H1 (cell line): ENCODE results near the gene CCDC88C. TPM values are rescaled to one million over a fixed set of nuclear protein-coding genes. Genes with fewer than 3 reads are reported as not detected.

ENCODE experiments used
- CTCF ChIA-PET: fragments of 300-600 bp; sonication (Branson Sonifier 250); formaldehyde crosslinking; loops from one replicate; lab custom pipeline; 2021; ENCODE audit not compliant: partially characterized antibody; lab: Charles Lee
- POLR2A ChIA-PET: fragments of 300-600 bp; sonication (Branson Sonifier 250); formaldehyde crosslinking; loops from one replicate; lab custom pipeline; 2021; ENCODE audit warnings: inconsistent platforms; ENCODE audit not compliant: partially characterized antibody; lab: Charles Lee
- DNase-seq, 2 experiments: peaks; one replicate each; pipeline versions ENCODE4 v3.0.0 to v3.0.0-alpha.2; 2010 to 2022; ENCODE audit warnings: low spot score in 2 of 2, low read depth in 1 of 2, mixed read lengths in 1 of 2
- FAIRE-seq: peaks from 2 replicates; lab custom pipeline; 2011; peaks lifted over from hg19 to GRCh38; lab: Jason Lieb, UNC
- H2AFZ ChIP-seq: 2 replicates; pipeline ENCODE4 v1.8.1; 2012; ENCODE audit warnings: low read length, inconsistent platforms
- H2AK5ac ChIP-seq: 2 replicates; pipeline ENCODE4 v1.6.1; 2013; ENCODE audit warnings: low read depth, low read length
- H2BK120ac ChIP-seq: replicated peaks from 2 replicates; pipeline ENCODE3; 2013; ENCODE audit warnings: low read depth, low read length, inconsistent platforms
- H2BK12ac ChIP-seq: 2 replicates; pipeline ENCODE4 v1.6.1; 2013; ENCODE audit warnings: low read depth, low read length
- H2BK15ac ChIP-seq: 2 replicates; pipeline ENCODE4 v1.6.1; 2013; ENCODE audit warnings: low read length
- H2BK20ac ChIP-seq: 2 replicates; pipeline ENCODE4 v1.6.1; 2013; ENCODE audit warnings: low read length
- H2BK5ac ChIP-seq: 2 replicates; pipeline ENCODE4 v1.6.1; 2013; ENCODE audit warnings: low read depth, low read length
- H3K14ac ChIP-seq: 2 replicates; pipeline ENCODE4 v1.6.1; 2013; ENCODE audit warnings: inconsistent platforms; ENCODE audit not compliant: insufficient read length
- H3K18ac ChIP-seq: 2 replicates; pipeline ENCODE4 v1.6.1; 2013; ENCODE audit warnings: low read length; ENCODE audit errors: extremely low read depth
- H3K23ac ChIP-seq: 2 replicates; pipeline ENCODE4 v1.6.1; 2013; ENCODE audit warnings: inconsistent platforms; ENCODE audit not compliant: insufficient read length
- H3K23me2 ChIP-seq: 2 replicates; pipeline ENCODE4 v1.6.1; 2013; ENCODE audit warnings: low read depth, low read length
- H3K27ac ChIP-seq: 2 replicates; pipeline ENCODE4 v1.6.1; 2011; ENCODE audit warnings: low read depth, low read length, inconsistent platforms
- H3K27me3 ChIP-seq, 4 experiments: replicated peaks in 1 of 4; 1 replicate in 1 of 4; 2 replicates in 3 of 4; pipeline versions ENCODE4 v1.6.1 to v1.8.1; 2011 to 2013; ENCODE audit warnings: low read length in 3 of 4, mild to moderate bottlenecking in 3 of 4, inconsistent platforms in 2 of 4, mixed read lengths in 2 of 4, moderate library complexity in 1 of 4; ENCODE audit not compliant: control insufficient read depth in 3 of 4, insufficient read depth in 3 of 4; ENCODE audit errors: extremely low read depth in 1 of 4
- H3K36me3 ChIP-seq, 4 experiments: 2 replicates each; pipeline versions ENCODE4 v1.6.1 to v1.8.1; 2011 to 2013; ENCODE audit warnings: mild to moderate bottlenecking in 4 of 4, low read length in 3 of 4, moderate library complexity in 2 of 4, control low read depth in 1 of 4, inconsistent platforms in 1 of 4; ENCODE audit not compliant: insufficient read depth in 4 of 4, control insufficient read depth in 2 of 4
- H3K4ac ChIP-seq: replicated peaks from 2 replicates; pipeline ENCODE3; 2013; ENCODE audit warnings: low read length, low read depth, mixed read lengths, inconsistent platforms; ENCODE audit not compliant: insufficient read length
- H3K4me1 ChIP-seq, 4 experiments: replicated peaks in 1 of 4; 1 replicate in 1 of 4; 2 replicates in 3 of 4; pipeline versions ENCODE4 v1.6.1 to v1.8.1; 2011 to 2013; ENCODE audit warnings: low read length in 3 of 4, inconsistent platforms in 2 of 4, mixed read lengths in 1 of 4; ENCODE audit not compliant: insufficient read depth in 4 of 4, control insufficient read depth in 3 of 4
- H3K4me2 ChIP-seq, 2 experiments: 2 replicates each; pipeline versions ENCODE4 v1.6.1 to v1.8.1; 2011 to 2013; ENCODE audit warnings: low read depth in 2 of 2, low read length in 2 of 2, control low read depth in 1 of 2, inconsistent platforms in 1 of 2, mild to moderate bottlenecking in 1 of 2; ENCODE audit not compliant: insufficient read depth in 1 of 2
- H3K4me3 ChIP-seq, 4 experiments: fragments of 200-600, 300-600 bp in 1 of 4; sonication (generic), shearing (Covaris generic), sonication (Bioruptor Twin) in 1 of 4; 2 replicates each; pipeline versions ENCODE4 v1.5.1 to v1.8.1; 2011 to 2016; ENCODE audit warnings: low read length in 4 of 4, low read depth in 3 of 4, control low read depth in 2 of 4, inconsistent platforms in 2 of 4, mild to moderate bottlenecking in 2 of 4, mixed read lengths in 1 of 4, moderate library complexity in 1 of 4; ENCODE audit not compliant: insufficient read depth in 2 of 4; ENCODE audit errors: extremely low read depth in 1 of 4
- H3K56ac ChIP-seq: replicated peaks from 2 replicates; pipeline ENCODE3; 2013; ENCODE audit warnings: low read depth, mild to moderate bottlenecking, mixed read lengths, low read length, inconsistent platforms; ENCODE audit not compliant: insufficient read length
- H3K79me1 ChIP-seq: 2 replicates; pipeline ENCODE4 v1.6.1; 2013; ENCODE audit warnings: low read depth, low read length, control low read depth
- H3K79me2 ChIP-seq, 2 experiments: 2 replicates each; pipeline versions ENCODE4 v1.6.1 to v1.8.1; 2012 to 2013; ENCODE audit warnings: low read length in 2 of 2, mild to moderate bottlenecking in 2 of 2, inconsistent platforms in 1 of 2; ENCODE audit not compliant: insufficient read depth in 2 of 2, control insufficient read depth in 1 of 2
- H3K9ac ChIP-seq, 4 experiments: replicated peaks in 1 of 4; 1 replicate in 1 of 4; 2 replicates in 3 of 4; pipeline versions ENCODE4 v1.6.1 to v1.8.1; 2011 to 2013; ENCODE audit warnings: low read depth in 3 of 4, low read length in 3 of 4, control low read depth in 2 of 4, mild to moderate bottlenecking in 2 of 4, moderate library complexity in 2 of 4, inconsistent platforms in 1 of 4; ENCODE audit errors: extremely low read depth in 1 of 4
- H3K9me3 ChIP-seq, 2 experiments: 2 replicates each; pipeline versions ENCODE4 v1.6.1 to v1.8.1; 2012 to 2013; ENCODE audit warnings: mild to moderate bottlenecking in 2 of 2, moderate library complexity in 2 of 2, control low read depth in 1 of 2, inconsistent platforms in 1 of 2, low read depth in 1 of 2, low read length in 1 of 2, mixed read lengths in 1 of 2; ENCODE audit not compliant: insufficient read depth in 2 of 2
- H4K20me1 ChIP-seq, 2 experiments: replicated peaks in 1 of 2; 2 replicates each; pipeline versions ENCODE3 to v1.8.1; 2011 to 2013; ENCODE audit warnings: inconsistent platforms in 2 of 2, low read length in 2 of 2, mild to moderate bottlenecking in 1 of 2; ENCODE audit not compliant: insufficient read depth in 2 of 2, control insufficient read depth in 1 of 2
- H4K5ac ChIP-seq: 2 replicates; pipeline ENCODE4 v1.6.1; 2013; ENCODE audit warnings: low read length, low read depth, mixed read lengths, inconsistent platforms; ENCODE audit not compliant: insufficient read length
- H4K8ac ChIP-seq: 2 replicates; pipeline ENCODE4 v1.8.0; 2013; ENCODE audit warnings: mild to moderate bottlenecking, moderate library complexity, low read length, inconsistent platforms; ENCODE audit not compliant: insufficient read depth; ENCODE audit errors: extremely low read depth
- H4K91ac ChIP-seq: replicated peaks from 2 replicates; pipeline ENCODE3; 2013; ENCODE audit warnings: low read length, mixed read lengths, inconsistent platforms; ENCODE audit not compliant: insufficient read length
- FOSL1 ChIP-seq: IDR thresholded peaks from 2 replicates; pipeline ENCODE4 v1.6.1; 2011; ENCODE audit warnings: mild to moderate bottlenecking, low read depth, low read length, moderate library complexity; ENCODE audit not compliant: insufficient read depth
- PHF8 ChIP-seq: fragments of 200-600 bp; sonication (generic); conservative IDR thresholded peaks from 2 replicates; pipeline ENCODE4 v1.7.1; 2012; ENCODE audit warnings: low read depth, mild to moderate bottlenecking, inconsistent platforms, low read length, moderate library complexity
- WGBS, 2 experiments: shearing (Covaris generic) in 1 of 2; methylation state at CpG; one replicate each; pipeline versions ENCODE4 v1.1.6 to v1.1.7; 2013 to 2015; ENCODE audit warnings: low lambda C conversion rate in 2 of 2, mixed read lengths in 2 of 2, inconsistent platforms in 1 of 2, low coverage in 1 of 2, missing lambda C conversion rate in 1 of 2; ENCODE audit not compliant: insufficient replicate concordance in 2 of 2, insufficient coverage in 1 of 2, insufficient read length in 1 of 2; ENCODE audit errors: extremely low coverage in 1 of 2, missing lambda C conversion rate in 1 of 2; 5-methylcytosine and 5-hydroxymethylcytosine counted together
- polyA plus RNA-seq, 7 experiments: library from polyadenylated mRNA; depleted of rRNA in 3 of 7; stranded (reverse) in 5 of 7; unstranded in 2 of 7; fragments of >200 nt in 5 of 7; fragments of 200-250 nt in 2 of 7; gene quantifications; 1 replicate in 5 of 7; 2 replicates in 1 of 7; 4 replicates in 1 of 7; pipeline versions ENCODE4 v1.2.1 to v1.2.3, GENCODE V29; 2011 to 2013; ENCODE audit warnings: missing spikeins in 2 of 7, mixed read lengths in 2 of 7
- total RNA-seq: library from RNA; stranded (reverse); fragmentation: NEBNext Ultra II Directional; extraction: Animal tissue kit (Norgen Biotek cat#: 25700); gene quantifications from 2 replicates; pipeline ENCODE4 v1.2.1, GENCODE V29; 2021

The CCDC88C gene
- total and polyA plus RNA-seq, 2 of the 8 experiments (the other 6 are each of a cell fraction or from before 2014, with no cell fraction given): 10.3 to 57.7 TPM

DNA sequence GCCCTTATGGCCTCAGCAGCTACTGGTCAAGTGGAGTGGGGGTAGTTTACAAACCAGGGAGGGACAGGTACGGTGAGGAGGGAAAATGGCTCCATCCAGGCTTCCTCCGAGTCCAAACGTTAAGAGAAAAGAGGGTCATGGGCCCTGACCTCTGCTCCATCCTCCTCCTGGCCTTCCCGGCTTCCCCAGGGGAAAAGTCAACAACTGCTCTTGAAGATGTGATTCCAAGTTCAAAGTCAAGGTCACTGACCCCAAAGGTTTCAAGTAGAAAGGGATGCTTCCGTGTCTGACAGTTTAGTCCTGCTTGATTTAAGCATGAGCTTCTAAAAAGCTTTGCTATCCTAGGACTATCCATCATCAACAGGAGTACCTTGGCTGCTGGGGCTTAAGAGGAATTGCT, 28.5 kb downstream of the CCDC88C start:
- H3K79me1 ChIP-seq: peaks cover 30% of the 10 kb centered on the region
- 85% methylated on average over 4 of the region's 5 CpGs; no CpG with 5 or more reads in 1 of the 2 experiments for WGBS, 2 experiments
- no peak overlapping the region for H3K9ac ChIP-seq
- H3K18ac ChIP-seq: no peak overlapping the region; the same call in 1 of the 2 replicates
- no peak overlapping the region for H3K23ac ChIP-seq
- H3K14ac ChIP-seq: no peak overlapping the region
- no peak overlapping the region; the same call in 1 of the 2 replicates for H4K8ac ChIP-seq
- no peaks in the 10 kb centered on the region for H3K9me3 ChIP-seq
- no peak overlapping the region for H2BK120ac ChIP-seq
- H2BK15ac ChIP-seq: no peak overlapping the region
- no peak overlapping the region for H4K5ac ChIP-seq
- H3K56ac ChIP-seq: no peak overlapping the region
- H2BK5ac ChIP-seq: no peak overlapping the region
- H4K20me1 ChIP-seq: peaks cover 17 to 28% of the 10 kb centered on the region in 2 experiments
- ChIA-PET CTCF (interaction anchor here (1.6 to 2.4 kb wide), 3 partner anchors 12 to 64 kb away, joined by 4 to 7 read pairs (median 6); no protein-coding TSS in a partner anchor), POLR2A (interaction anchor here (1.0 kb wide), 1 partner anchor 28 kb away, joined by 5 read pairs; the partner anchor contains the start of gene CCDC88C)
- peaks cover 14 to 35% (median 25%) of the 10 kb centered on the region in 4 experiments for H3K4me1 ChIP-seq
- H2BK20ac ChIP-seq: no peak overlapping the region
- FAIRE-seq (no peak), DNase-seq (no peak)
- no peak overlapping the region for H4K91ac ChIP-seq
- no peaks in the 10 kb centered on the region for H3K27me3 ChIP-seq
- no peak overlapping the region for H3K4me2 ChIP-seq
- no peak overlapping the region for H2AK5ac ChIP-seq
- H2BK12ac ChIP-seq: no peak overlapping the region
- no peaks in the 10 kb centered on the region; a peak in 1 of 8 replicates for H3K36me3 ChIP-seq
- peaks cover 10 to 92% of the 10 kb centered on the region in 2 experiments for H3K79me2 ChIP-seq
- H3K4ac ChIP-seq: no peak overlapping the region
- H2AFZ ChIP-seq: no peak overlapping the region
- no peak overlapping the region for H3K4me3 ChIP-seq
- TF ChIP-seq PHF8: no peak
- TF ChIP-seq FOSL1: no peak
- H3K23me2 ChIP-seq: no peaks in the 10 kb centered on the region
- no peak overlapping the region for H3K27ac ChIP-seq
